ENCODE data around the gene PTPRN2. TPM values are rescaled to one million over a fixed set of nuclear protein-coding genes. Genes with fewer than 3 reads are reported as not detected.

The PTPRN2 gene
- polyA plus RNA-seq, 4 donors = 7.3 to 11.4 (median 8.0) TPM

- no peak for DNase-seq (ENCODE audit: low read depth in 4 of 4, low spot score in 2 of 4)
These were observed 1026.7 kb downstream of the PTPRN2 start for GRCh38 chr7:157560710-157561522.

- no peak for DNase-seq (ENCODE audit: low read depth in 4 of 4, low spot score in 2 of 4)
These were observed 1027.4 kb downstream of the PTPRN2 start for GRCh38 chr7:157560258-157560654.

GRCh38 chr7:157559596-157560257 is 1027.9 kb downstream of the PTPRN2 start:
- no peak for DNase-seq (ENCODE audit: low read depth in 4 of 4, low spot score in 2 of 4)

GRCh38 chr7:157558875-157559595 is 1028.6 kb downstream of the PTPRN2 start:
- DNase-seq (ENCODE audit: low read depth in 4 of 4, low spot score in 2 of 4) = no peak

GRCh38 chr7:157558516-157558874 is 1029.1 kb downstream of the PTPRN2 start:
- DNase-seq (ENCODE audit: low read depth in 4 of 4, low spot score in 2 of 4) = no peak

- no peak for DNase-seq (ENCODE audit: low read depth in 4 of 4, low spot score in 2 of 4)
These were observed 1029.6 kb downstream of the PTPRN2 start for GRCh38 chr7:157558061-157558460.

- no peak for DNase-seq (ENCODE audit: low read depth in 4 of 4, low spot score in 2 of 4)
These were observed 1030.4 kb downstream of the PTPRN2 start for GRCh38 chr7:157557263-157557662.

GRCh38 chr7:157556642-157556944 is 1031.0 kb downstream of the PTPRN2 start:
- no peak for DNase-seq (ENCODE audit: low read depth in 4 of 4, low spot score in 2 of 4)

GRCh38 chr7:157555944-157556641 is 1031.5 kb downstream of the PTPRN2 start:
- no peak for DNase-seq (ENCODE audit: low read depth in 4 of 4, low spot score in 2 of 4)

- DNase-seq (ENCODE audit: low read depth in 4 of 4, low spot score in 2 of 4) = no peak
These were observed 1032.3 kb downstream of the PTPRN2 start for GRCh38 chr7:157555313-157555712.

GRCh38 chr7:157554393-157555238 is 1033.0 kb downstream of the PTPRN2 start:
- DNase-seq (ENCODE audit: low read depth in 4 of 4, low spot score in 2 of 4) = no peak

- no peak for DNase-seq (ENCODE audit: low read depth in 4 of 4, low spot score in 2 of 4)
These were observed 1034.4 kb downstream of the PTPRN2 start for GRCh38 chr7:157553256-157553655.

GRCh38 chr7:157552295-157552993 is 1035.2 kb downstream of the PTPRN2 start:
- no peak for DNase-seq (ENCODE audit: low read depth in 4 of 4, low spot score in 2 of 4)

- no peak for DNase-seq (ENCODE audit: low read depth in 4 of 4, low spot score in 2 of 4)
These were observed 1036.1 kb downstream of the PTPRN2 start for GRCh38 chr7:157551325-157552070.

- DNase-seq (ENCODE audit: low read depth in 4 of 4, low spot score in 2 of 4) = no peak
These were observed 1037.0 kb downstream of the PTPRN2 start for GRCh38 chr7:157550300-157551275.

GRCh38 chr7:157549612-157550299 is 1037.9 kb downstream of the PTPRN2 start:
- no peak for DNase-seq (ENCODE audit: low read depth in 4 of 4, low spot score in 2 of 4)

- DNase-seq (ENCODE audit: low read depth in 4 of 4, low spot score in 2 of 4) = no peak
These were observed 1038.8 kb downstream of the PTPRN2 start for GRCh38 chr7:157548691-157549303.

Measured in left renal cortex interstitium (tissue), 4 donors.